ENCODE measurements around the gene MME.

Gene MME

DNA sequence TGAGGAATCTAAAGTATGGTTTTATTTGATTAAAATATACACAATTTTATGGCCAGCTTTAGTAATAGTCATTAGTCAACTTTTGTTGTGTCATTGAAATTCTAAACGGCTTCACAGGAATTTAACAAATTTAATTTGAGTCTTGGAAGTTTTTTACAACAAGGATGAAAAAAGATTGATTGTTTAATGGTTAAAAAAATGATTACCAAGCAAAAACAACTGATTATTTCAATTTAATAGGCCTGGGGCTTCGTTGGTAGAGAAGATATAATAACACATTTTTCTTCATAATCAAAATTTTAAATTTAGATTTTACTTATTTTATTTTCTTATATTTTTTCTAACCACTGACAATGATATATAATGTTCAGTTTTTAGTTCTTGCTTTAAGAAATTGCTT, 4.4 kb downstream of the MME start:
- peaks cover 2% of the 10 kb centered on the region for H3K79me1 ChIP-seq (ENCODE audit: low read length)
- no peak overlapping the region for H2BK15ac ChIP-seq (replicated peaks; ENCODE audit: low read depth)
- no CpG with 5 or more reads among the region's 2 CpGs for WGBS (ENCODE audit: extremely low coverage, insufficient coverage, low lambda C conversion rate)
- no peak overlapping the region for H4K8ac ChIP-seq (ENCODE audit: low read depth, low read length)
- H3K4ac ChIP-seq (ENCODE audit: low read depth, low read length), result no peak overlapping the region
- no peak overlapping the region for H3K23ac ChIP-seq (ENCODE audit: low read length)
- H3K27ac ChIP-seq (ENCODE audit: low read depth, low read length), result no peak overlapping the region
- H3K4me2 ChIP-seq (ENCODE audit: low read length), result no peak overlapping the region
- H3K9ac ChIP-seq (ENCODE audit: low read length), result no peak overlapping the region
- H2BK5ac ChIP-seq (ENCODE audit: low read length), result no peak overlapping the region
- peaks cover 2% of the 10 kb centered on the region for H3K4me1 ChIP-seq (ENCODE audit: control insufficient read depth, low read depth, low read length)
- no peak overlapping the region for H3K18ac ChIP-seq (ENCODE audit: low read length)
- no peak overlapping the region for H2BK120ac ChIP-seq (ENCODE audit: low read depth, low read length)
- H4K5ac ChIP-seq (ENCODE audit: low read length), result no peak overlapping the region
- no peak overlapping the region for H3K56ac ChIP-seq (ENCODE audit: low read length)
- no peak overlapping the region for H3K4me3 ChIP-seq (ENCODE audit: low read length)
- H3K27me3 ChIP-seq (ENCODE audit: insufficient read depth, low read length, poor library complexity), result no peaks in the 10 kb centered on the region
- H2AK5ac ChIP-seq (ENCODE audit: low read length), result no peak overlapping the region
- no peaks in the 10 kb centered on the region for H3K79me2 ChIP-seq (ENCODE audit: control insufficient read depth, insufficient read depth, low read length)
- no peak for DNase-seq
- no peaks in the 10 kb centered on the region for H3K36me3 ChIP-seq (ENCODE audit: control insufficient read depth, insufficient read depth, low read length)

DNA sequence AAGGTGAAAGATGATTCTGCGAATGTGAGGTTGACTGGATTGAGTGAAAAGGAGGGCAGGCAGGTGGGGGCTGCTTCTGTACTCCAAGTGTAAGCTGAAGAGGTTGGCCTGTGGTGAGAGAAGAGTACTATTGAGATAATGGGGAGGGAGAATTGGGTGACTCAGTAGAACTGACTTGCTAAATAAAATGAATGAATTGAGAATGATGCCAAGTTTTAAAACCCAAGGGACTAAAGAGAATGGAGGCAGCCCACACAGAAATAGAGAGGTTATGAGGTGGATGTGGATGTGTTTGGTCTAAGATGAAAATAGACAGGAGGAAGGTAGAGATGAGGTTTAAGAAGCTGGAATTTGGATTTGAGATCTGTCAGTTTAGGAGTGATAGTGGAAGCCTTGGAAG, 5.9 kb downstream of the MME start:
- no peak overlapping the region for H3K56ac ChIP-seq (ENCODE audit: low read length)
- no peaks in the 10 kb centered on the region for H3K79me2 ChIP-seq (ENCODE audit: control insufficient read depth, insufficient read depth, low read length)
- H3K79me1 ChIP-seq (ENCODE audit: low read length), result no peaks in the 10 kb centered on the region
- H3K9ac ChIP-seq (ENCODE audit: low read length), result no peak overlapping the region
- H3K4me3 ChIP-seq (ENCODE audit: low read length), result no peak overlapping the region
- no peak for DNase-seq
- no peak overlapping the region for H2BK15ac ChIP-seq (replicated peaks; ENCODE audit: low read depth)
- no peak overlapping the region for H3K23ac ChIP-seq (ENCODE audit: low read length)
- H2AK5ac ChIP-seq (ENCODE audit: low read length), result no peak overlapping the region
- no peaks in the 10 kb centered on the region for H3K36me3 ChIP-seq (ENCODE audit: control insufficient read depth, insufficient read depth, low read length)
- no peaks in the 10 kb centered on the region for H3K4me1 ChIP-seq (ENCODE audit: control insufficient read depth, low read depth, low read length)
- no peaks in the 10 kb centered on the region for H3K27me3 ChIP-seq (ENCODE audit: insufficient read depth, low read length, poor library complexity)
- H4K5ac ChIP-seq (ENCODE audit: low read length), result no peak overlapping the region
- no peak overlapping the region for H3K27ac ChIP-seq (ENCODE audit: low read depth, low read length)
- no peak overlapping the region for H3K18ac ChIP-seq (ENCODE audit: low read length)
- H2BK120ac ChIP-seq (ENCODE audit: low read depth, low read length), result no peak overlapping the region
- no peak overlapping the region for H4K8ac ChIP-seq (ENCODE audit: low read depth, low read length)
- no peak overlapping the region for H3K4me2 ChIP-seq (ENCODE audit: low read length)
- no peak overlapping the region for H2BK5ac ChIP-seq (ENCODE audit: low read length)
- H3K4ac ChIP-seq (ENCODE audit: low read depth, low read length), result no peak overlapping the region
- no CpG with 5 or more reads among the region's 1 CpG for WGBS (ENCODE audit: extremely low coverage, insufficient coverage, low lambda C conversion rate)

DNA sequence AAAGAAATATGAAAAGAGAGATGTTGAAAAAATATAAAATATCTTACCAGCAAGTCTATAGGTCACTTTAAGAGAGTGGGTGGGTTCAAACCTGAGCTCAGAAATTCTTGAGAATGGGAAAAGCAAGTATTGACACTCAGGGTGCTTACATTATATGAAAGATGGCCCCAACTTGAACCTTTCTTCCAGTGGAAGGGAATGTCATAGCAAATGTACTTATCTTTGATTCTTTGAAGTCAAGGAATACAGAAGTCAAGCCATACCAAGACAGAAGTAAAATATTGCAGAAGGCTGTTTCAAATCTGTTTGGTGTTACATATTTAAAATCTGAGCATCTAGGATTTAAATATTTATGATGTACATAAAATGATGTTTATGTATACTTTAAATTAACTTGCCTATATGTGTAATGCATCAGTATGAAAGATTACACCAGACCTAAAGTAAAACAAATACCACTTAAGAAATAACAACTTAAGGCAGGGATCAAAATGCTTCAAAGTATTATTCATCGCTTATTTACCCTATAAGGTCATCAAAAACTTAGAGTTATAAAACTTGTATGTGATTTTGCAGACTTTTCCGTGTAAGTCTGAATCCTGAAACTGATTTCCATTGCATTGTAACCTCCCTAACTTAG, 8.7 kb downstream of the MME start:
- no CpG with 5 or more reads among the region's 2 CpGs for WGBS (ENCODE audit: extremely low coverage, insufficient coverage, low lambda C conversion rate)
- no peak overlapping the region for H4K8ac ChIP-seq (ENCODE audit: low read depth, low read length)

DNA sequence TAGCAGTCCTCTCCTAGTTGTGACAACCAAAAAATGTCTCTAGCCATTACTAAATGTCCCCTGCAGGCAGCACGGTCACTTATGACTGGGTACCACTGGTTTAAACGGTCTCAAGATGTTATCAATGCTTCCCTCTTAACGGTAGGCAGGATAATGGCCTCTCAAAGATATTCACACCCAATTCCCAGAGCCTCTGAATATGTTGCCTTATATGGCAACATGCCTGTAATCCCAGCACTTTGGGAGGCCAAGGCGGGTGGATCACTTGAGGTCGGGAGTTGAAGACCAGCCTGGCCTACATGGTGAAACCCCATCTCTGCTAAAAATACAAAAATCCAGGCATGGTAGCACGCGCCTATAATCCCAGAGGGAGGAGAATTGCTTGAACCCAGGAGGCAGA, 9.4 kb downstream of the MME start:
- Histone ChIP-seq H3K4ac (ENCODE audit: low read depth, low read length) (no peak overlapping the region), H3K56ac (ENCODE audit: low read length) (no peak overlapping the region), H3K79me2 (ENCODE audit: control insufficient read depth, insufficient read depth, low read length) (no peaks in the 10 kb centered on the region), H3K4me2 (ENCODE audit: low read length) (no peak overlapping the region), H2AK5ac (ENCODE audit: low read length) (no peak overlapping the region), H3K23ac (ENCODE audit: low read length) (no peak overlapping the region), H4K8ac (ENCODE audit: low read depth, low read length) (no peak overlapping the region), H4K5ac (ENCODE audit: low read length) (no peak overlapping the region), H2BK5ac (ENCODE audit: low read length) (no peak overlapping the region), H3K36me3 (ENCODE audit: control insufficient read depth, insufficient read depth, low read length) (no peaks in the 10 kb centered on the region), H3K4me3 (ENCODE audit: low read length) (no peak overlapping the region), H2BK15ac (replicated peaks; ENCODE audit: low read depth) (no peak overlapping the region), H3K79me1 (ENCODE audit: low read length) (no peaks in the 10 kb centered on the region), H3K27me3 (ENCODE audit: insufficient read depth, low read length, poor library complexity) (no peaks in the 10 kb centered on the region), H3K9ac (ENCODE audit: low read length) (no peak overlapping the region), H3K4me1 (ENCODE audit: control insufficient read depth, low read depth, low read length) (no peaks in the 10 kb centered on the region), H3K18ac (ENCODE audit: low read length) (no peak overlapping the region), H3K27ac (ENCODE audit: low read depth, low read length) (no peak overlapping the region), H2BK120ac (ENCODE audit: low read depth, low read length) (no peak overlapping the region)
- no CpG with 5 or more reads among the region's 7 CpGs for WGBS (ENCODE audit: extremely low coverage, insufficient coverage, low lambda C conversion rate)
- peak; percentile 47 for DNase-seq

More for the DNA sequence above, 8.7 kb downstream of the MME start:
- H2BK15ac ChIP-seq (replicated peaks; ENCODE audit: low read depth), result no peak overlapping the region
- H3K18ac ChIP-seq (ENCODE audit: low read length), result no peak overlapping the region
- no peak overlapping the region for H3K9ac ChIP-seq (ENCODE audit: low read length)
- no peak overlapping the region for H4K5ac ChIP-seq (ENCODE audit: low read length)
- no peak for DNase-seq
- H2BK120ac ChIP-seq (ENCODE audit: low read depth, low read length), result no peak overlapping the region
- H3K27ac ChIP-seq (ENCODE audit: low read depth, low read length), result no peak overlapping the region
- no peaks in the 10 kb centered on the region for H3K27me3 ChIP-seq (ENCODE audit: insufficient read depth, low read length, poor library complexity)
- no peaks in the 10 kb centered on the region for H3K79me1 ChIP-seq (ENCODE audit: low read length)
- H3K56ac ChIP-seq (ENCODE audit: low read length), result no peak overlapping the region
- H3K4me2 ChIP-seq (ENCODE audit: low read length), result no peak overlapping the region
- H3K79me2 ChIP-seq (ENCODE audit: control insufficient read depth, insufficient read depth, low read length), result no peaks in the 10 kb centered on the region
- no peaks in the 10 kb centered on the region for H3K36me3 ChIP-seq (ENCODE audit: control insufficient read depth, insufficient read depth, low read length)
- H2BK5ac ChIP-seq (ENCODE audit: low read length), result no peak overlapping the region
- H3K4ac ChIP-seq (ENCODE audit: low read depth, low read length), result no peak overlapping the region
- no peak overlapping the region for H3K23ac ChIP-seq (ENCODE audit: low read length)
- H3K4me3 ChIP-seq (ENCODE audit: low read length), result no peak overlapping the region
- no peaks in the 10 kb centered on the region for H3K4me1 ChIP-seq (ENCODE audit: control insufficient read depth, low read depth, low read length)
- no peak overlapping the region for H2AK5ac ChIP-seq (ENCODE audit: low read length)

DNA sequence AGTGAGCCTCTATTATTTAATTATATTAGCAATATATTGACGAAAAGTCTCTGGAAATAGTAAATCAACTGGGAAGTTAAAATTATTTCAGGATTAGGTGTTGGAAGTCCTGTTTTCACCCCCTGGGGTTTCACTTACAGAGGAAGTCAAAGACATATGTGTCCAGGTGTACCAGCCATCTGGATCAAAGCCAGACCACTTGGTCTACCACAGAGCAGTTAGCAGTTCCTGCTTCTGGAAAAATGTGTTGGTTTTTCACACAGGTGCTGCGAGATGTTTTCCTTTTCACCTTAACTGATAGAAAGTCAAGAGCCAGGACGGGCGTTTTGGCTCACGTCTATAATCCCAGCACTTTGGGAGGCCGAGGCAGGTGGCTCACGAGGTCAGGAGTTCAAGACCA, 13.1 kb downstream of the MME start:
- no peak overlapping the region for H3K56ac ChIP-seq (ENCODE audit: low read length)
- H2BK120ac ChIP-seq (ENCODE audit: low read depth, low read length), result no peak overlapping the region
- no peak overlapping the region for H4K5ac ChIP-seq (ENCODE audit: low read length)
- no peak overlapping the region for H2AK5ac ChIP-seq (ENCODE audit: low read length)
- H3K9ac ChIP-seq (ENCODE audit: low read length), result no peak overlapping the region
- H3K4me2 ChIP-seq (ENCODE audit: low read length), result no peak overlapping the region
- no peaks in the 10 kb centered on the region for H3K27me3 ChIP-seq (ENCODE audit: insufficient read depth, low read length, poor library complexity)
- H3K27ac ChIP-seq (ENCODE audit: low read depth, low read length), result no peak overlapping the region
- no peak overlapping the region for H3K4me3 ChIP-seq (ENCODE audit: low read length)
- no peaks in the 10 kb centered on the region for H3K4me1 ChIP-seq (ENCODE audit: control insufficient read depth, low read depth, low read length)
- DNase-seq, result no peak
- no peak overlapping the region for H3K4ac ChIP-seq (ENCODE audit: low read depth, low read length)
- no peak overlapping the region for H4K8ac ChIP-seq (ENCODE audit: low read depth, low read length)
- H3K18ac ChIP-seq (ENCODE audit: low read length), result no peak overlapping the region
- H3K79me2 ChIP-seq (ENCODE audit: control insufficient read depth, insufficient read depth, low read length), result no peaks in the 10 kb centered on the region
- H2BK5ac ChIP-seq (ENCODE audit: low read length), result no peak overlapping the region
- no peak overlapping the region for H2BK15ac ChIP-seq (replicated peaks; ENCODE audit: low read depth)
- WGBS (ENCODE audit: extremely low coverage, insufficient coverage, low lambda C conversion rate), result no CpG with 5 or more reads among the region's 7 CpGs
- no peaks in the 10 kb centered on the region for H3K79me1 ChIP-seq (ENCODE audit: low read length)
- H3K23ac ChIP-seq (ENCODE audit: low read length), result no peak overlapping the region
- no peaks in the 10 kb centered on the region for H3K36me3 ChIP-seq (ENCODE audit: control insufficient read depth, insufficient read depth, low read length)

DNA sequence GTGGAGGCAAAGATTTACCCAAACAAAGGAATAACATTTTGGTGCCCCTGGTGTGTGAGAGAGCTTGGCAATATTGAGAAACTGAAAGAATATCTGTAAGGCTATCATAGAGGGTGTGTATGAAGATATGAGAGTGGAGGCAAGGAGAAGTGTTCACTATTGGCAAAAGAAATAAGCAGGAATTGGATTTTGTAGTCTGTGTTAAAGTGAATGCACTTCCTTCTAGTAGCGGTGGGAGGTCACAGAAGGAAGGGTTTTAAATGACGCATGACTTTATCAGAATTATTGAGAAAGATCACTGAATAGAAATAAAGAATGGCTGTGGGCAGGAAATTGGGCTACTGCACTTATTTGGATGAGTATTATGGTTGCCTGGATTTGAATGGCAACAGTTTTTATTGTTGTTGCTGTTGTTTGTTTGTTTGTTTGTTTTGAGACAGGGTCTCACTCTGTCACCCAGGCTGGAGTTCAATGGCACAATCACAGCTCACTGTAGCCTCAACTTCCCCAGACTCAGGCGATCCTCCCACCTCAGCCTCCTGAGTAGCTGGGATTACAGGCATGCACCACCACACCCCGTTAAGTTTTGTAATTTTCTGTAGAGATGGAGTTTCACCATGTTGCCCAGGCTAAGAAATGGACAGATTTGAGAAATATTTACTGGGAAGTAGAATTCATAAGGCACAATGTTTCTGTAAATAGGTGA, 16.3 kb downstream of the MME start:
- H3K27ac ChIP-seq (ENCODE audit: low read depth, low read length), result no peak overlapping the region
- no peak overlapping the region for H2AK5ac ChIP-seq (ENCODE audit: low read length)
- H4K5ac ChIP-seq (ENCODE audit: low read length), result no peak overlapping the region
- H3K4me1 ChIP-seq (ENCODE audit: control insufficient read depth, low read depth, low read length), result no peaks in the 10 kb centered on the region
- H3K4me2 ChIP-seq (ENCODE audit: low read length), result no peak overlapping the region
- H2BK15ac ChIP-seq (replicated peaks; ENCODE audit: low read depth), result no peak overlapping the region
- WGBS (ENCODE audit: extremely low coverage, insufficient coverage, low lambda C conversion rate), result no CpG with 5 or more reads among the region's 4 CpGs
- no peak overlapping the region for H3K56ac ChIP-seq (ENCODE audit: low read length)
- H3K18ac ChIP-seq (ENCODE audit: low read length), result no peak overlapping the region
- H3K79me1 ChIP-seq (ENCODE audit: low read length), result no peaks in the 10 kb centered on the region
- H3K9ac ChIP-seq (ENCODE audit: low read length), result no peak overlapping the region
- H3K4ac ChIP-seq (ENCODE audit: low read depth, low read length), result no peak overlapping the region
- no peak overlapping the region for H2BK120ac ChIP-seq (ENCODE audit: low read depth, low read length)
- H3K36me3 ChIP-seq (ENCODE audit: control insufficient read depth, insufficient read depth, low read length), result no peaks in the 10 kb centered on the region
- no peaks in the 10 kb centered on the region for H3K79me2 ChIP-seq (ENCODE audit: control insufficient read depth, insufficient read depth, low read length)
- no peak overlapping the region for H3K4me3 ChIP-seq (ENCODE audit: low read length)
- DNase-seq, result no peak
- H2BK5ac ChIP-seq (ENCODE audit: low read length), result no peak overlapping the region
- H3K27me3 ChIP-seq (ENCODE audit: insufficient read depth, low read length, poor library complexity), result no peaks in the 10 kb centered on the region
- no peak overlapping the region for H4K8ac ChIP-seq (ENCODE audit: low read depth, low read length)
- no peak overlapping the region for H3K23ac ChIP-seq (ENCODE audit: low read length)

All from mesendoderm (in vitro differentiated cells).